ENCODE data around the gene ENTR1. TPM values are rescaled to one million over a fixed set of nuclear protein-coding genes. Genes with fewer than 3 reads are reported as not detected.

The ENTR1 gene
- total and polyA plus RNA-seq, 2 of the 4 experiments (the other 2 are of a cell fraction), result 14.5 to 37.3 TPM

GRCh38 chr9:136391737-136392537, 18.5 kb downstream of the ENTR1 start:
- H3K4ac ChIP-seq (ENCODE audit: low read depth, low read length), result no peak overlapping the region
- H2AK9ac ChIP-seq (replicated peaks; ENCODE audit: low read depth, low read length, poor library complexity), result no peak overlapping the region
- BruUV-seq (replicated peaks), result no TSS peak
- H3K27me3 ChIP-seq (ENCODE audit: control insufficient read depth, insufficient read depth, low read length), result no peaks in the 10 kb centered on the region
- H2AFZ ChIP-seq (replicated peaks; ENCODE audit: low read length, poor library complexity), result peak overlapping the region; percentile 14
- 92% methylated on average over 13 of the region's 28 CpGs; no CpG with 5 or more reads in 1 of the 2 experiments for WGBS, 2 experiments (ENCODE audit: extremely low coverage in 2 of 2, insufficient read length in 1 of 2)
- H2BK20ac ChIP-seq (ENCODE audit: low read depth, low read length), result no peak overlapping the region
- no peak for ATAC-seq (ENCODE audit: low read depth)
- H3K27ac ChIP-seq (ENCODE audit: insufficient read depth, low read length), result no peak overlapping the region
- H2BK15ac ChIP-seq (ENCODE audit: low read depth, low read length), result no peak overlapping the region
- H3K9ac ChIP-seq (ENCODE audit: low read depth, low read length), result no peak overlapping the region
- TF ChIP-seq RFX5 (IDR thresholded peaks at IDR 0.05; ENCODE audit: low read depth, low read length), result no peak
- TF ChIP-seq FOS (IDR thresholded peaks at IDR 0.05; ENCODE audit: low read depth, low read length), result no peak
- no peak for TF ChIP-seq ELK1 (IDR thresholded peaks at IDR 0.05; ENCODE audit: borderline replicate concordance, low read depth, low read length)
- TF ChIP-seq RAD21 (IDR thresholded peaks at IDR 0.05; ENCODE audit: low read length), result no peak
- TF ChIP-seq MAFK (IDR thresholded peaks at IDR 0.05; ENCODE audit: low read depth, low read length), result no peak
- TF ChIP-seq POLR2A (IDR thresholded peaks at IDR 0.05; ENCODE audit: low read depth, low read length), result no peak
- TF ChIP-seq CEBPB (IDR thresholded peaks at IDR 0.05; ENCODE audit: low read depth, low read length), result no peak
- TF ChIP-seq CTCF (conservative IDR thresholded peaks at IDR 0.05; ENCODE audit: low read depth, low read length), result no peak
- no peak for TF ChIP-seq RCOR1 (IDR thresholded peaks at IDR 0.05; ENCODE audit: insufficient replicate concordance, low read length)
- no peak for TF ChIP-seq BHLHE40 (IDR thresholded peaks at IDR 0.05; ENCODE audit: low read depth, low read length)
- no peak for TF ChIP-seq SMC3 (IDR thresholded peaks at IDR 0.05; ENCODE audit: low read depth, low read length)
- no peak for TF ChIP-seq NFE2L2 (IDR thresholded peaks at IDR 0.05; ENCODE audit: low read depth, low read length)
- TF ChIP-seq MXI1 (IDR thresholded peaks at IDR 0.05; ENCODE audit: borderline replicate concordance, low read depth, low read length), result no peak
- TF ChIP-seq USF2 (IDR thresholded peaks at IDR 0.05; ENCODE audit: low read depth, low read length), result no peak
- H3K23ac ChIP-seq (ENCODE audit: low read depth, low read length), result no peak overlapping the region
- no peak overlapping the region for H3K4me3 ChIP-seq (ENCODE audit: insufficient read depth, low read depth, low read length)
- H3K4me2 ChIP-seq (ENCODE audit: low read depth, low read length), result no peak overlapping the region
- ChIA-PET POLR2A (ENCODE audit: unreplicated experiment) (no interaction called here), CTCF (no interaction called here)
- H2AK5ac ChIP-seq (ENCODE audit: low read depth, low read length), result no peak overlapping the region
- no peak overlapping the region for H3K14ac ChIP-seq (replicated peaks; ENCODE audit: low read depth, low read length)
- H3K36me3 ChIP-seq (ENCODE audit: control insufficient read depth, insufficient read depth, low read length), result peaks cover 78% of the 10 kb centered on the region
- dilution Hi-C loops (cut with HindIII; ENCODE audit: low sequenced_read_pairs, unreplicated experiment), result no loop called here
- H2BK5ac ChIP-seq (ENCODE audit: low read depth, low read length, poor library complexity, severe bottlenecking), result no peak overlapping the region
- H4K91ac ChIP-seq (ENCODE audit: insufficient read depth, low read depth, low read length), result no peak overlapping the region
- intact Hi-C loops (cut with micrococcal nuclease), result no loop called here
- H3K79me1 ChIP-seq (ENCODE audit: low read depth in 1 of 2, low read length in 2 of 2), result peaks cover 11 to 14% of the 10 kb centered on the region in 2 experiments; a peak in 3 of 4 replicates
- H4K8ac ChIP-seq (ENCODE audit: low read depth in 2 of 2, low read length in 2 of 2), result no peak overlapping the region
- no peaks in the 10 kb centered on the region for H3K9me3 ChIP-seq (ENCODE audit: control insufficient read depth, insufficient read depth, low read length)
- no peak for DNase-seq
- no peaks in the 10 kb centered on the region for H3K9me1 ChIP-seq (ENCODE audit: insufficient read depth, low read length)
- no peaks in the 10 kb centered on the region for H3K4me1 ChIP-seq (ENCODE audit: control insufficient read depth, insufficient read depth, low read length)
- H4K20me1 ChIP-seq (ENCODE audit: insufficient read depth, low read length), result peaks cover 3% of the 10 kb centered on the region; the same call in 1 of the 2 replicates
- H4K5ac ChIP-seq (ENCODE audit: low read depth, low read length), result no peak overlapping the region
- H3K56ac ChIP-seq (ENCODE audit: extremely low read depth, insufficient read depth, low read length), result no peak overlapping the region
- H3K18ac ChIP-seq (ENCODE audit: low read depth, low read length), result no peak overlapping the region
- in situ Hi-C loops (cut with MboI; ENCODE audit: low sequenced_read_pairs), result no loop called here
- H2BK120ac ChIP-seq (ENCODE audit: low read depth, low read length), result no peak overlapping the region

Measured in IMR-90 (cell line).